SK-N-SH (cell line): Measurements from ENCODE around the gene ROR2. TPM values are rescaled to one million over a fixed set of nuclear protein-coding genes. Genes with fewer than 3 reads are reported as not detected.

ENCODE experiments used
- CTCF ChIA-PET: fragments of 300-600, 350-600 bp; formaldehyde crosslinking; extraction: SDS; loops from one replicate; lab custom pipeline; 2021; lab: Yijun Ruan, JAX
- POLR2A ChIA-PET: fragments of 350-600 bp; sonication (Branson Sonifier 250); formaldehyde crosslinking; extraction: SDS; loops from one replicate; lab custom pipeline; 2020; ENCODE audit warnings: antibody characterized with exemption, inconsistent platforms; lab: Yijun Ruan, JAX
- DNase-seq: peaks from one replicate; pipeline ENCODE4 v3.0.0; 2012
- H2AFZ ChIP-seq: fragments of 200-600 bp; sonication (generic); 2 replicates; pipeline ENCODE4 v1.8.1; 2016; ENCODE audit warnings: antibody characterized with exemption, mild to moderate bottlenecking, low read depth
- H3F3A ChIP-seq: fragments of 200-600 bp; sonication (generic); replicated peaks from 2 replicates; pipeline ENCODE3; 2016; ENCODE audit warnings: antibody characterized with exemption, mild to moderate bottlenecking; ENCODE audit not compliant: insufficient read depth
- H3K27ac ChIP-seq, 2 experiments: fragments of 200-500 bp in 1 of 2; fragments of 200-600 bp in 1 of 2; sonication (Bioruptor generic) in 1 of 2; sonication (generic), shearing (Covaris generic) in 1 of 2; 2 replicates each; pipeline versions ENCODE4 v1.5.1 to v1.6.1; 2014 to 2016; ENCODE audit warnings: low read depth in 2 of 2, inconsistent platforms in 1 of 2, low read length in 1 of 2, mild to moderate bottlenecking in 1 of 2, mixed read lengths in 1 of 2
- H3K27me3 ChIP-seq: fragments of 200-600 bp; sonication (generic), shearing (Covaris generic); 2 replicates; pipeline ENCODE4 v1.6.1; 2016; ENCODE audit warnings: mixed run types; ENCODE audit not compliant: insufficient read depth
- H3K36me3 ChIP-seq, 2 experiments: fragments of 200-500 bp in 1 of 2; fragments of 200-600 bp in 1 of 2; sonication (Bioruptor generic) in 1 of 2; sonication (generic) in 1 of 2; replicated peaks in 1 of 2; 2 replicates each; pipeline versions ENCODE3 to v1.5.1; 2014 to 2016; ENCODE audit warnings: low read length in 1 of 2, mild to moderate bottlenecking in 1 of 2; ENCODE audit not compliant: insufficient read depth in 2 of 2, control insufficient read depth in 1 of 2
- H3K4me1 ChIP-seq, 2 experiments: fragments of 200-500 bp in 1 of 2; fragments of 200-600 bp in 1 of 2; sonication (Bioruptor generic) in 1 of 2; sonication (generic), shearing (Covaris generic) in 1 of 2; 2 replicates each; pipeline versions ENCODE4 v1.5.1 to v1.6.1; 2014 to 2016; ENCODE audit warnings: low read depth in 1 of 2, low read length in 1 of 2, mixed run types in 1 of 2; ENCODE audit not compliant: insufficient read depth in 2 of 2, control insufficient read depth in 1 of 2
- H3K4me2 ChIP-seq: fragments of 200-600 bp; sonication (generic), shearing (Covaris generic); 2 replicates; pipeline ENCODE4 v1.6.1; 2017; ENCODE audit warnings: mixed run types
- H3K4me3 ChIP-seq, 2 experiments: fragments of 200-500 bp in 1 of 2; fragments of 200-600 bp in 1 of 2; sonication (Bioruptor generic) in 1 of 2; sonication (generic), shearing (Covaris generic) in 1 of 2; 2 replicates each; pipeline versions ENCODE4 v1.5.1 to v1.8.1; 2014 to 2016; ENCODE audit warnings: low read depth in 2 of 2, inconsistent platforms in 1 of 2, low read length in 1 of 2, mild to moderate bottlenecking in 1 of 2, mixed read lengths in 1 of 2, moderate library complexity in 1 of 2
- H3K79me2 ChIP-seq: fragments of 200-600 bp; sonication (generic); 2 replicates; pipeline ENCODE4 v1.8.1; 2017; ENCODE audit warnings: mild to moderate bottlenecking; ENCODE audit not compliant: insufficient read depth
- H3K9ac ChIP-seq: fragments of 200-600 bp; sonication (generic); 2 replicates; pipeline ENCODE4 v1.6.1; 2017; ENCODE audit warnings: mixed run types
- H3K9me2 ChIP-seq: fragments of 200-600 bp; sonication (generic); 2 replicates; pipeline ENCODE4 v1.6.1; 2017; ENCODE audit warnings: mixed run types
- H3K9me3 ChIP-seq: fragments of 200-600 bp; sonication (generic); 2 replicates; pipeline ENCODE4 v1.6.1; 2017; ENCODE audit warnings: mixed run types, mild to moderate bottlenecking, moderate library complexity
- H4K20me1 ChIP-seq: fragments of 200-600 bp; sonication (generic); 2 replicates; pipeline ENCODE4 v1.6.1; 2017; ENCODE audit warnings: mild to moderate bottlenecking, mixed run types; ENCODE audit not compliant: insufficient read depth
- EZH2phosphoT487 ChIP-seq: fragments of 200-600 bp; sonication (generic); IDR thresholded peaks from 2 replicates; pipeline ENCODE4 v1.6.1; 2017; ENCODE audit warnings: low read depth, mixed run types, mild to moderate bottlenecking, antibody characterized with exemption, moderate library complexity, borderline replicate concordance
- FOSL2 ChIP-seq: IDR thresholded peaks from 2 replicates; pipeline ENCODE4 v1.4.0; 2012; ENCODE audit warnings: low read depth, mild to moderate bottlenecking, moderate library complexity, borderline replicate concordance
- FOXM1 ChIP-seq: IDR thresholded peaks from 2 replicates; pipeline ENCODE4 v1.4.0; 2012; ENCODE audit warnings: low read depth, mild to moderate bottlenecking
- MEF2A ChIP-seq: IDR thresholded peaks from 2 replicates; pipeline ENCODE4 v1.4.0; 2012; ENCODE audit warnings: low read depth, borderline replicate concordance
- NFIC ChIP-seq: IDR thresholded peaks from 2 replicates; pipeline ENCODE4 v1.4.0; 2012; ENCODE audit warnings: borderline replicate concordance
- POLR2AphosphoS5 ChIP-seq: IDR thresholded peaks from 2 replicates; pipeline ENCODE4 v1.6.1; 2012; ENCODE audit warnings: low read depth, low read length
- RFX5 ChIP-seq: IDR thresholded peaks from 2 replicates; pipeline ENCODE4 v1.6.1; 2012; ENCODE audit warnings: mild to moderate bottlenecking, improper control_type of control experiment, low read length
- TAF1 ChIP-seq: IDR thresholded peaks from 2 replicates; pipeline ENCODE4 v1.6.1; 2012; ENCODE audit warnings: low read depth, mild to moderate bottlenecking, low read length, moderate library complexity, borderline replicate concordance
- USF2 ChIP-seq: fragments of 150-350 bp; IDR thresholded peaks from 2 replicates; pipeline ENCODE4 v1.6.1; 2017; ENCODE audit warnings: antibody characterized with exemption, low read length, low read depth, borderline replicate concordance
- YY1 ChIP-seq: IDR thresholded peaks from 2 replicates; pipeline ENCODE4 v1.4.0; 2012; ENCODE audit warnings: low read depth, mild to moderate bottlenecking
- WGBS: methylation state at CpG from one replicate; pipeline ENCODE4 v1.1.6; 2017; ENCODE audit warnings: low lambda C conversion rate; 5-methylcytosine and 5-hydroxymethylcytosine counted together
- polyA plus RNA-seq, 3 experiments: library from polyadenylated mRNA; depleted of rRNA; stranded (reverse); fragments of >200 nt; gene quantifications; 2 replicates each; pipeline ENCODE4 v1.2.3, GENCODE V29; 2012
- TF ChIP-seq, protein P1 (sequence below): IDR thresholded peaks from 2 replicates; pipeline ENCODE4 v1.4.0; 2012; ENCODE audit warnings: low read depth, borderline replicate concordance
- TF ChIP-seq, protein P2 (sequence below): IDR thresholded peaks from 2 replicates; pipeline ENCODE4 v1.4.0; 2012; ENCODE audit warnings: low read depth, borderline replicate concordance

Gene ROR2
- polyA plus RNA-seq, 1 of the 3 experiments (the other 2 are of a cell fraction): 0.43 TPM

DNA sequence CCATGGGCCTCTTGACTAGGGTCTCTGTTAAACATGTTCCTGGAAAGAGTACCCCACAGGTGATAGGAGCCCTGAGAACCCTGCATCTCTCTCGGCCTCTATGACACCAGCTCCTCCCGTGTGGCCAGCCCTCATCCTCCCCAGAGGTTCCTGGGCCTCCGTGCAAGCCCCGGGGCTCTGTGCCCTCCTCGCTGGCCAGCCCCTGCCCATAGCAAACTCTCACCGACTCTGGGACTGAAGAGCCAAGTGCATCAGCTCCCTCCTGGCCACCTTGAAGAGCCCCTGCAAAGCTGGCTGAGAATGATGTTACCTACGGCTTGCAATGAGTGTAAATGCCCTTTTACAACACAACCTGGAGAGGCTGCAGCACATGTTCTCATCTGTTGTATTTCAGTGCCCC lies 224.4 kb downstream of the ROR2 start:
- no peaks in the 10 kb centered on the region for H3K9me3 ChIP-seq
- DNase-seq: no peak
- H3K4me3 ChIP-seq: no peak overlapping the region
- H4K20me1 ChIP-seq: no peaks in the 10 kb centered on the region
- no peak overlapping the region for H3K27ac ChIP-seq
- H3K4me1 ChIP-seq: peaks cover 0 to 6% of the 10 kb centered on the region in 2 experiments; a peak in 1 of 4 replicates
- H3K9me2 ChIP-seq: no peaks in the 10 kb centered on the region
- WGBS: 50% methylated on average over 5 of the region's 7 CpGs
- no peak overlapping the region for H3K9ac ChIP-seq
- ChIA-PET POLR2A (no interaction called here), CTCF (interaction anchor here (1.3 to 7.1 kb wide), 6 partner anchors 8 to 811 kb away, joined by 3 to 47 read pairs (median 8); no protein-coding TSS in a partner anchor)
- H3K27me3 ChIP-seq: no peaks in the 10 kb centered on the region; the same call in 1 of the 2 replicates
- no peak overlapping the region for H2AFZ ChIP-seq
- TF ChIP-seq RFX5 (no peak), EZH2phosphoT487 (no peak), FOSL2 (no peak), TAF1 (no peak), USF2 (no peak)
- TF ChIP-seq, protein P1, sequence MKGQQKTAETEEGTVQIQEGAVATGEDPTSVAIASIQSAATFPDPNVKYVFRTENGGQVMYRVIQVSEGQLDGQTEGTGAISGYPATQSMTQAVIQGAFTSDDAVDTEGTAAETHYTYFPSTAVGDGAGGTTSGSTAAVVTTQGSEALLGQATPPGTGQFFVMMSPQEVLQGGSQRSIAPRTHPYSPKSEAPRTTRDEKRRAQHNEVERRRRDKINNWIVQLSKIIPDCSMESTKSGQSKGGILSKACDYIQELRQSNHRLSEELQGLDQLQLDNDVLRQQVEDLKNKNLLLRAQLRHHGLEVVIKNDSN: no peak
- TF ChIP-seq, protein P2, sequence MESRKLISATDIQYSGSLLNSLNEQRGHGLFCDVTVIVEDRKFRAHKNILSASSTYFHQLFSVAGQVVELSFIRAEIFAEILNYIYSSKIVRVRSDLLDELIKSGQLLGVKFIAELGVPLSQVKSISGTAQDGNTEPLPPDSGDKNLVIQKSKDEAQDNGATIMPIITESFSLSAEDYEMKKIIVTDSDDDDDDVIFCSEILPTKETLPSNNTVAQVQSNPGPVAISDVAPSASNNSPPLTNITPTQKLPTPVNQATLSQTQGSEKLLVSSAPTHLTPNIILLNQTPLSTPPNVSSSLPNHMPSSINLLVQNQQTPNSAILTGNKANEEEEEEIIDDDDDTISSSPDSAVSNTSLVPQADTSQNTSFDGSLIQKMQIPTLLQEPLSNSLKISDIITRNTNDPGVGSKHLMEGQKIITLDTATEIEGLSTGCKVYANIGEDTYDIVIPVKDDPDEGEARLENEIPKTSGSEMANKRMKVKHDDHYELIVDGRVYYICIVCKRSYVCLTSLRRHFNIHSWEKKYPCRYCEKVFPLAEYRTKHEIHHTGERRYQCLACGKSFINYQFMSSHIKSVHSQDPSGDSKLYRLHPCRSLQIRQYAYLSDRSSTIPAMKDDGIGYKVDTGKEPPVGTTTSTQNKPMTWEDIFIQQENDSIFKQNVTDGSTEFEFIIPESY: no peak
- no peaks in the 10 kb centered on the region for H3K36me3 ChIP-seq
- H3F3A ChIP-seq: no peaks in the 10 kb centered on the region
- no peaks in the 10 kb centered on the region for H3K79me2 ChIP-seq
- no peak overlapping the region for H3K4me2 ChIP-seq

DNA sequence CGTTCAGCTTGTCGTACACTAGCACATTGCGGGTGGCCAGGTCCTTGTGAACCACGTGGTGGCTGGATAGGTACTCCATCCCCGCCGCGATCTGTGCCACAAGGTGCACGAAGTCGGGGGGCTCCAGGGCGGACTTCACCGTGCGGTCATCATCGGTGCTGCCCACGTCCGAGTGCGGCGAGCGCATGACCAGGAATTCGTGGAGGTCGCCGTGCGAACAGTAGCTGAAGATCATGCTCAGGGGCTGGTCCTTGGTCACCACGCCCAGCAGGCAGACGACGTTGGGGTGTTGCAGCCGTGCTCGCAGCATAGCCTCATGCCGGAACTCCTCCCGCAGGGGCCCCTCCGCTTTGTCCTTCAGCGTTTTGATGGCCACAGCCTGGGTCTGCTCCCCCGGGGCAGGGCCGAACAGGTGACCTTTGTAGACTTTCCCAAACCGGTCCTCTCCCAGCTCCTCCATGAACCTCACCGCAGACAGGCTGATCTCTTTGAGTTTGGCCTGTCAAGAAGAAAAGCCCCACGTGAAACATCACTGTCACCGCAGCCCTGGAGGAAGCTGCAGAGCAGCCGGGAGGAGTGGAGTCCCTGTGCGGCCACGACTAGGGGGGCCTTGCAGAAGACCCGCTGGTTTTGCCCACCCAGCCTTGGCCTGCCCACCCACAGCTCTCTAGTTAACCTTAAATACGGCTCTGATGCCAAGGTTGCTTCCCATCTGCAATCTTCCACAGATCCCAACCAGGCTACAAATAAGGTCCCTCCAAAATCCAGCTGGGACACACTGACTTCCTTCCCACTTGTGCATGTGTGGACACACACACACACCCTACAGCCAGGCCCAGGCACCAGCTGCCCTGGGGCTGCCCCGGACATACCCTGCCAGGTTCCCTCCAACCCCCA lies 225.2 kb downstream of the ROR2 start:
- 84% methylated on average over 32 of the region's 43 CpGs for WGBS
- CTCF ChIA-PET: interaction anchor here (1.3 to 7.1 kb wide), 6 partner anchors 10 to 810 kb away, joined by 3 to 47 read pairs (median 8); partner anchors contain the start of gene ROR2
- DNase-seq: no peak

More for the DNA sequence above, 225.2 kb downstream of the ROR2 start:
- TF ChIP-seq YY1: no peak
- TF ChIP-seq NFIC: no peak
- TF ChIP-seq POLR2AphosphoS5: no peak
- TF ChIP-seq MEF2A: no peak
- TF ChIP-seq FOXM1: no peak
- TF ChIP-seq, all 33 proteins: peak for 0
- no peaks in the 10 kb centered on the region for H3K9me2 ChIP-seq
- no peaks in the 10 kb centered on the region for H3F3A ChIP-seq
- no peaks in the 10 kb centered on the region; the same call in 1 of the 2 replicates for H3K27me3 ChIP-seq
- no peak overlapping the region for H2AFZ ChIP-seq
- no peak overlapping the region for H3K4me3 ChIP-seq
- no peaks in the 10 kb centered on the region for H4K20me1 ChIP-seq
- H3K36me3 ChIP-seq: no peaks in the 10 kb centered on the region
- H3K4me2 ChIP-seq: no peak overlapping the region
- H3K4me1 ChIP-seq: peaks cover 0 to 6% of the 10 kb centered on the region in 2 experiments; a peak in 1 of 4 replicates
- H3K27ac ChIP-seq: no peak overlapping the region
- no peaks in the 10 kb centered on the region for H3K9me3 ChIP-seq
- no peaks in the 10 kb centered on the region for H3K79me2 ChIP-seq
- POLR2A ChIA-PET: no interaction called here
- no peak overlapping the region for H3K9ac ChIP-seq
